Urothelium cell line (cell line): Measurements from ENCODE around the gene ADCY5.

Experiments
- DNase-seq: peaks from one replicate; pipeline ENCODE4 v3.0.0; 2011; ENCODE audit warnings: low spot score, mixed read lengths
- FAIRE-seq: peaks from 2 replicates; lab custom pipeline; 2011; peaks lifted over from hg19 to GRCh38; lab: Jason Lieb, UNC

ADCY5 gene

GRCh38 chr3:123292321-123293310 lies 156.3 kb downstream of the ADCY5 start:
- no peak for FAIRE-seq
- no peak for DNase-seq

DNA sequence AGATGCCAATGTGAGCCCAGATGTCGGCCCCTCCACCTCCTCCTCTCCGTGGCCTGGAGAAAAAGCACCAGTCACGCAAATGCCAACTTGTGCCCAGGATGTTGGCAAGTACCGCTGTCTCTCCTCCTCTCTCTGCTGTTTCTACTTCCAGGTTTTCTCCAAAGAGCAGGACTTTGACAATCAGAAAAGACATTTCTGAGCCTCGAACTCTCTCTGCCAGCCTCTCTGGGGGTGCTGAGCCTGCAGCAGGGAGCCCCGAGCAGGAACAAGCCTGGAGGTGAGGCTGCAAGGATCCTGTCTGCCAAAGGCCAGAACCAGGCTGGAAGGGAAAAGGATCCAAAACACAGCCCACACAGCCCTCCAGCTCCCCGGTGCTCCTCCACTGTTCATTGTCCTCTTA lies 157.5 kb downstream of the ADCY5 start:
- DNase-seq (no peak), FAIRE-seq (no peak)

GRCh38 chr3:123290962-123291361 lies 157.9 kb downstream of the ADCY5 start:
- DNase-seq (no peak), FAIRE-seq (no peak)

GRCh38 chr3:123290107-123290930 lies 158.6 kb downstream of the ADCY5 start:
- DNase-seq (no peak), FAIRE-seq (no peak)

DNA sequence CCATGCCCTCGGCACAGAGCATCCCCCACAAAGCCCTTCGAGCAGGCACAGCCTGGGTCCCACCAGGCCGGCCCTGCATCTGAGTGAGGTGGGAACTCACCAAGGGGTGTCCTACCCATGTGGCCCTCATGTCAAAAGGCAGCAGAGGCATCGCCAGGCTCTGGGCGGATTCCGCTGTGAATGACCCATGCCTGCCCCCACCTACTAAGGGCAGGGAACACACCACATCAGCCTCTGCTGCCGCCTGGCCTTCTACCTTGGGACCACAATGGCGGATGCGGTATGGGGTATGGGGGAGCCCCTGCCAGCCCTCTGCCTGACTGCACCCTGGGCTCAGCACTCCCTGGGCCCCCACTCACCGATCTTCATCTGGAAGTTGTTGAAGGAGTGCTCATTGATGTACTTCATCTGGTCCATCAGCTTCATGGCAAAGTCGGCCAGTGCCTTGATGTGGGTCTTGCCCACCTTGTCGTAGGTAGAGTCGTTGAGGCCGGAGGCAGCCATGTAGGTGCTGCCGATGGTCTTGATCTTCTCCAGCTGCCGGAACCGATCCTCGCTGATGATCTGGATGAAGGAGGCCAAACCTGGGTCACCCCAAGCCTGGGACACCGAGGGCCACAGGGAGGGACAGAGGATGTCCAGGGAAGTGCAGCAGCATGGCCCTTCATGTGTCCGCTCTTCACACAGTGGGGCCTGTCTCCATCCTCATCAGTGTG lies 159.3 kb downstream of the ADCY5 start:
- no peak for FAIRE-seq
- no peak for DNase-seq

GRCh38 chr3:123287962-123288302 lies 161.0 kb downstream of the ADCY5 start:
- FAIRE-seq (no peak), DNase-seq (no peak)

DNA sequence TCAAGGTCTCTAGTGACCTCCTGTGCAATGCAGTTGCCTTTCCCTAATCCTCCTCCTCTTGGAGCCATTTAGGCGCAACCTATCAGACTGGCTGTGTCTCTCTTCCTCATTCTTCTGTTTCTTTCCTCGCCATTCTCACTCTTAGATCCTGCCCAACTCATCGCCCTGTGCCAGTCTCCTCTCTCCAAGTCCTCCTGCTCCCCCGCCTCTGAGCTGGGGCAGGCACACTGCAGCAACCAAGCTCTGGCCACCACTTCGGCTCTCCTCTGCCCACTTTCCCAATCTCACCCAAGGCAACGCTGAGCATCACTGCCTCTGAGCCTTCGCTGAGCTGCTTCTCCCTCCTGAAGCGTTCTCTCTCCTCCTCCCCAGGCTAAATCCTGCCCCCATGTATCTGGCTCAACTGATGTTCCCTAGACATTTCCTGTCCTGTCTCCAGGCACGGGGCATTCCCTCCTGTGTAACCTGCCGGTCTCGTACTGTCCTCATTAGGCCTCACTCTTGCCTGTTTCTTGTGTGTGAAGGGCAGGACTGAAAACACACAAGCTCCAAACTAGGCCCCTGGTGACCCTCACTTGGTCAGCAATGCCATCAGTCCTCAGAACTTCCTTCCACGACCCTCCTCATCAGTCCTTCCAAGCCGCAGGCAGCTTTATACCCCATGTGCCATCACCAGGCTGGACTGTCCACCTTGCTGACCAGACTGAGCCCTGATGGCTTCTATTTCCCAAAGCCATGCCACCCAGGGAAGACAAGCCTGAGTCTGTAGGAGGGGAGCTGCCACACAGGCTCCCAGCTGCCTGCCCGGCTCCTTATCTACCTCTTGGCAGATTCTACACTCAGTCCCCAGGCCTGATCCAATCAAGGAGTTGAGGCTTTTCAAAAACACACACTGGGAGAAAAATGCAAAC lies 161.6 kb downstream of the ADCY5 start:
- DNase-seq (no peak), FAIRE-seq (peak; percentile 52)

DNA sequence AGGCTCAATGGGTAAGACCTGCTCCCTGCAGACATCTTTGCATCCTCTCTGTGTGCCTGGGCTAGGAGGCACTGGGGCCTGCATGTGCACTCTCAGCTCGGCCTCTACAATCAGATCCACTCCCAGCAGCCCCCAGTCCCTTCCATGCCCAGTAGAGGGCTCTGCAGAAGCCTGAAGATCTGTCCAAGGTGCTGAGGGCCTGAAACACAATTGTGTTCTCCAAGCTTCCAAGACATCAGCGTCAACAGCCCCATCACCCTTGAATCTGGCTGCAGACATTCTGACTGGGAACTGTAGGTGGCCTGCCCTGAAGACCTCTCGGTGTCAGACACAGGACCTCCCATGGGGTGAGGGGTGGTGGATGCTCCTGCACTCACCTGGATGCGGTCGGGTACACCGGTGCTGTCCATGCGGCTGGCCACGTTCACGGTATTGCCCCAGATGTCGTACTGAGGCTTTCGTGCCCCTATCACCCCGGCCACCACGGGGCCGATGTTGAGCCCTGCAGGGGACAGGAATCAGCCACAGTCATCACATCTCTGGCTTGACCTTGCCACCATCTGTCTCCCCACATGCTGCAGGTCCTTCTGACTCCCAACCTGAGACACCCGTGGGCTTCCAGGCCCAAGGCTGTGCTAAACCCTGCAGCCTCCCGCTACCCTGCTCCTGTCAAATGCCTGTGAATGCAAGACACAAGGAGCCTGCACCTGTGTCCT lies 162.4 kb downstream of the ADCY5 start:
- DNase-seq = peak; percentile 85
- peak; percentile 71 for FAIRE-seq

- no peak for FAIRE-seq
- no peak for DNase-seq
These were observed 163.0 kb downstream of the ADCY5 start for GRCh38 chr3:123285931-123286307.

GRCh38 chr3:123285479-123285878 lies 163.4 kb downstream of the ADCY5 start:
- FAIRE-seq = no peak
- no peak for DNase-seq

DNA sequence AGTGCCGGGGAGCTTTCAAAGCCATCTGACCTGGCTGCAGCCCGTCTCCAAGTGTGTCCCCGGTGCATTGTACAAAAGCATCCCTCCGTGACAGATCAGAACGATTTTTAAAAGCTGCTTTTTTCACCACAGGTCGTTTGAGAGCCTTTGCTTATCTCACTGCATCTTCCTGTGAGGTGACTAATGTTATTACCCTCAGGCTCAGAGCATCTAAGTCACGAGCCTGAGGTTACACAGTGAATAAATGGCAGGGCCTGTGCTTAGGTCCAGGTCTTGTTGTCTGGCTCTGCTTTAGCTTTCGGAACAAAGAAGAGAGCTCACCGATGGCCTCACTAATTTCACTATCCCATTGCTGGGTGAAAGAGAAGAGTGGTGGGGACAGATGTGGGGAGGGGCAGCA lies 163.8 kb downstream of the ADCY5 start:
- DNase-seq (no peak), FAIRE-seq (no peak)

DNA sequence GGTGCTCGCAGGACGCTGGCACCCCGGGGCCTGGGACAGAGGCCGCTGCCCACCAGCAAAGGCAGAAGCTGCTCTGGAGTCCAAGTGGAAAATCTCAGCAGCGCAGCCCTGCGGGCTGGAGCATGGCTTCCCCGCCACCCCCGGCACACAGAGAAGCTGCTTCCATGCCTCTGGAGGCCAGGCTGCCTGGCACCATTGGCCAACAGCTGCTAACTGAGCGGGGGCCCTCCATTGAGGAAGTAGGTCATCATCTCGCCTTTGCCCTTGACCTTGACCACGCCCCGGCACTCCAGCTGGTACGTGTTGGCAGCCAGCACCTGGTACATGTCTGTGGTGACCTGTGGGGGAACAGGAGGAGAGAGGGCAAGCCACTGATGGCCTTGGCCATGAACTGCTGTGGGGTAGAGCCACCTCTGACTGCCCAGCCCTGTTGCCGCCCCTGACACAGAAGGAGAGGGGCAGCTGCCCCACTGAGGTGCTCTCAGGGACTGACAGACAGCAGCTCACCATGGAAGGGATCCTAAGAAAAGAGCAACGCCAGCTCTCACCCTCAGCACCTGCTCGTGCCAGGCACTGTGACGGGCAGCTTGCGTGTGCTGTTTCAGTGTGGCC lies 164.4 kb downstream of the ADCY5 start:
- DNase-seq = peak; percentile 4
- peak; percentile 69 for FAIRE-seq

- FAIRE-seq (no peak), DNase-seq (peak; percentile 2)
These were observed 165.1 kb downstream of the ADCY5 start for GRCh38 chr3:123283657-123284398.

GRCh38 chr3:123283074-123283473 lies 165.8 kb downstream of the ADCY5 start:
- DNase-seq (peak; percentile 21), FAIRE-seq (no peak)

DNA sequence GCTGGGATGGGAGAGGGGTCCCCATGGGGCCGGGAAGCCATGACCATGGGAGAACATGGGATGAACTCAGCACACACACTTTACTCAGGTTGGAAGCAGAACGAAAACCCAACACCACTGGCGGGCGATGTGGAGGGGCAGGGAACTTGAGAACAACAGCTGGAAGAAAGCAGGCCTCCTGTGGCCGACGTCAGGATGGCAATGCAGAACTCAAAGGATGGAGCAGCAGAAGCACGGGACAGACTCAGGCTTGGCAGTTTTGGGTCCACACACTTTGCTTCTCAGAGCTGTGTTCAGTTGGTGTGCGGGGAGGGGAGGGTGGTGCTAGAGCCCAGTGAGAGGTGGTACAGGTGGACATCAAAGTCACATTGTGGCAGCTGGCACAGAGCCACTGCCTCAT lies 166.4 kb downstream of the ADCY5 start:
- FAIRE-seq = no peak
- peak; percentile 3 for DNase-seq

GRCh38 chr3:123281929-123282328 lies 167.0 kb downstream of the ADCY5 start:
- FAIRE-seq = no peak
- peak; percentile 2 for DNase-seq

DNA sequence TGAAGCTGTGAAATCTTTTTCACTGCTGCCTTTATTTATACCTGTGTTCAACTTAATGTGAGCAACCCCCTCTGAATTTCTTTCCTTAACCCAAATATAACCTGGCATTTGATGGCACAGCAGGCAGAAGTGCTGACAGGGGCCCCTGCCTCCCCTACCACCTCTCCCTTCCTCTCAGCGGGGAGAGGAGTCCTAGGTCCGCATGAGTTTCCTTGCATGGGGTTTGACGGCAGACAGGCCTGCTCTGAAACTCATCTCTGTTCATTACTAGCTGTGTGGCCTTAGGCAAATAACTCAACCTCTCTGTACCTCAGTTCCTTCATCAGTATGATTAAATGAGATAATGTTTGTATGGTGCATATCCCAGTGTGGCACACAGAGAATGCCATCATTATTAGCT lies 167.5 kb downstream of the ADCY5 start:
- DNase-seq (peak; percentile 2), FAIRE-seq (peak; percentile 42)

- FAIRE-seq (no peak), DNase-seq (peak; percentile 2)
These were observed 169.8 kb downstream of the ADCY5 start for GRCh38 chr3:123279121-123279520.
